ENCODE data around the gene SDK2. TPM values are rescaled to one million over a fixed set of nuclear protein-coding genes. Genes with fewer than 3 reads are reported as not detected.

The SDK2 gene
- total RNA-seq, 1 donor from 2014 or later = 12.3 TPM

- Mint-ChIP-seq H3K27me3 (ENCODE audit: unreplicated experiment) (no peaks in the 10 kb centered on the region), H3K9me3 (ENCODE audit: unreplicated experiment) (peaks cover 1% of the 10 kb centered on the region), H3K4me1 (ENCODE audit: low read depth, unreplicated experiment) (peaks cover 2% of the 10 kb centered on the region), H3K36me3 (ENCODE audit: unreplicated experiment) (no peaks in the 10 kb centered on the region), H3K27ac (ENCODE audit: unreplicated experiment) (no peak overlapping the region), H3K4me3 (ENCODE audit: unreplicated experiment) (no peak overlapping the region)
- DNase-seq = no peak
- TF ChIP-seq, protein P1, sequence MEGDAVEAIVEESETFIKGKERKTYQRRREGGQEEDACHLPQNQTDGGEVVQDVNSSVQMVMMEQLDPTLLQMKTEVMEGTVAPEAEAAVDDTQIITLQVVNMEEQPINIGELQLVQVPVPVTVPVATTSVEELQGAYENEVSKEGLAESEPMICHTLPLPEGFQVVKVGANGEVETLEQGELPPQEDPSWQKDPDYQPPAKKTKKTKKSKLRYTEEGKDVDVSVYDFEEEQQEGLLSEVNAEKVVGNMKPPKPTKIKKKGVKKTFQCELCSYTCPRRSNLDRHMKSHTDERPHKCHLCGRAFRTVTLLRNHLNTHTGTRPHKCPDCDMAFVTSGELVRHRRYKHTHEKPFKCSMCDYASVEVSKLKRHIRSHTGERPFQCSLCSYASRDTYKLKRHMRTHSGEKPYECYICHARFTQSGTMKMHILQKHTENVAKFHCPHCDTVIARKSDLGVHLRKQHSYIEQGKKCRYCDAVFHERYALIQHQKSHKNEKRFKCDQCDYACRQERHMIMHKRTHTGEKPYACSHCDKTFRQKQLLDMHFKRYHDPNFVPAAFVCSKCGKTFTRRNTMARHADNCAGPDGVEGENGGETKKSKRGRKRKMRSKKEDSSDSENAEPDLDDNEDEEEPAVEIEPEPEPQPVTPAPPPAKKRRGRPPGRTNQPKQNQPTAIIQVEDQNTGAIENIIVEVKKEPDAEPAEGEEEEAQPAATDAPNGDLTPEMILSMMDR (IDR thresholded peaks at IDR 0.05; ENCODE audit: partially characterized antibody, unreplicated experiment) = no peak
Observed at GRCh38 chr17:73663614-73664013, 19.4 kb upstream of the SDK2 start.

- Mint-ChIP-seq H3K27ac (ENCODE audit: unreplicated experiment) (no peak overlapping the region), H3K4me3 (ENCODE audit: unreplicated experiment) (no peak overlapping the region), H3K36me3 (ENCODE audit: unreplicated experiment) (no peaks in the 10 kb centered on the region), H3K9me3 (ENCODE audit: unreplicated experiment) (peaks cover 3% of the 10 kb centered on the region), H3K4me1 (ENCODE audit: low read depth, unreplicated experiment) (peaks cover 2% of the 10 kb centered on the region), H3K27me3 (ENCODE audit: unreplicated experiment) (no peaks in the 10 kb centered on the region)
- TF ChIP-seq, protein P1 (IDR thresholded peaks at IDR 0.05; ENCODE audit: partially characterized antibody, unreplicated experiment) = no peak
- DNase-seq = no peak
Observed at GRCh38 chr17:73660366-73660765, 16.1 kb upstream of the SDK2 start.

- TF ChIP-seq, protein P1 (IDR thresholded peaks at IDR 0.05; ENCODE audit: partially characterized antibody, unreplicated experiment) = no peak
- Mint-ChIP-seq H3K4me3 (ENCODE audit: unreplicated experiment) (no peak overlapping the region), H3K27ac (ENCODE audit: unreplicated experiment) (no peak overlapping the region), H3K9me3 (ENCODE audit: unreplicated experiment) (peaks cover 7% of the 10 kb centered on the region), H3K4me1 (ENCODE audit: low read depth, unreplicated experiment) (peaks cover 2% of the 10 kb centered on the region), H3K27me3 (ENCODE audit: unreplicated experiment) (peaks cover 3% of the 10 kb centered on the region), H3K36me3 (ENCODE audit: unreplicated experiment) (peaks cover 9% of the 10 kb centered on the region)
- DNase-seq = no peak
Observed at GRCh38 chr17:73658821-73659515, 14.7 kb upstream of the SDK2 start.

DNA sequence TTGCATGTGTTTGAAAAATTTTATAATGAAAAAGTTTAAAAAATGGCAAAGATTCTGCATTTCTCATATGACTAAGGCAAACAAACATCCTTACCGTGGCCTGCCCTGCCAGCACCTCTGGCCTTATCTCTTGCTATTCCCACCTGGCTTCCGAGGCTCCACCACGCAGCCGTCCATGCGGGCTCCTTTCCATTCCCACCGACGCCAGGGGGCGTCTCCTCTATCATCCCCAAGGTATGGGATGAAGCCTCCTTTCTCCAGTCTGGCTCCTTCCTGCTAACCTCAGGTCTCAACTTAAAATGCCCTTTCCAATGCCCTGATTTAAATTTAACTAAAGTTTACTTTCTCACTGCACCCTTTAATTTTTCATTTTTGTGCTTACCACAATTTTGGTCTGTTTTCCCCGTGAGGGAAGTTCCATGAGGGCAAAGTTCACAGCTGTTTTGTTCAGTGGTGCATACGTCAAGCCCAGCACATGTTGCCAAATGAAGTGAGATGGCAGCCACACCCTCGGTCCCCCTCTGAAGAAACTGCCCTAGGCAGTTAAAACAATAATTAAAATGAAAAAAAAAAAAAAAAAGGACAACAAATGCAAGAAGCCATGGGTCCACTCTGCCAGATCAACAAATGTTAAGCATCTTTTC is 13.3 kb upstream of the SDK2 start:
- Mint-ChIP-seq H3K4me1 (ENCODE audit: low read depth, unreplicated experiment) (no peaks in the 10 kb centered on the region), H3K4me3 (ENCODE audit: unreplicated experiment) (no peak overlapping the region), H3K9me3 (ENCODE audit: unreplicated experiment) (peaks cover 7% of the 10 kb centered on the region), H3K36me3 (ENCODE audit: unreplicated experiment) (peaks cover 18% of the 10 kb centered on the region), H3K27me3 (ENCODE audit: unreplicated experiment) (peaks cover 3% of the 10 kb centered on the region), H3K27ac (ENCODE audit: unreplicated experiment) (no peak overlapping the region)
- DNase-seq = peak; percentile 81
- TF ChIP-seq, protein P1 (IDR thresholded peaks at IDR 0.05; ENCODE audit: partially characterized antibody, unreplicated experiment) = peak; percentile 74

GRCh38 chr17:73654241-73654640 is 10.0 kb upstream of the SDK2 start:
- Mint-ChIP-seq H3K27ac (ENCODE audit: unreplicated experiment) (no peak overlapping the region), H3K27me3 (ENCODE audit: unreplicated experiment) (peaks cover 3% of the 10 kb centered on the region), H3K4me1 (ENCODE audit: low read depth, unreplicated experiment) (peaks cover 3% of the 10 kb centered on the region), H3K4me3 (ENCODE audit: unreplicated experiment) (no peak overlapping the region), H3K9me3 (ENCODE audit: unreplicated experiment) (peaks cover 6% of the 10 kb centered on the region), H3K36me3 (ENCODE audit: unreplicated experiment) (peaks cover 18% of the 10 kb centered on the region)
- DNase-seq = no peak
- TF ChIP-seq, protein P1 (IDR thresholded peaks at IDR 0.05; ENCODE audit: partially characterized antibody, unreplicated experiment) = no peak

All from glutamatergic neuron (in vitro differentiated cells).